GM21423 (cell line): Measurements from ENCODE around the gene TOPAZ1.

ENCODE experiments used
- ATAC-seq: cut with Tn5 transposase; IDR thresholded peaks from one replicate; pipeline ENCODE4 v1.9.1; 2021; ENCODE audit warnings: mild to moderate bottlenecking, moderate library complexity; ENCODE audit not compliant: unreplicated experiment

TOPAZ1 gene

GRCh38 chr3:44242721-44243120 is 1.0 kb downstream of the TOPAZ1 start:
- no peak for ATAC-seq

DNA sequence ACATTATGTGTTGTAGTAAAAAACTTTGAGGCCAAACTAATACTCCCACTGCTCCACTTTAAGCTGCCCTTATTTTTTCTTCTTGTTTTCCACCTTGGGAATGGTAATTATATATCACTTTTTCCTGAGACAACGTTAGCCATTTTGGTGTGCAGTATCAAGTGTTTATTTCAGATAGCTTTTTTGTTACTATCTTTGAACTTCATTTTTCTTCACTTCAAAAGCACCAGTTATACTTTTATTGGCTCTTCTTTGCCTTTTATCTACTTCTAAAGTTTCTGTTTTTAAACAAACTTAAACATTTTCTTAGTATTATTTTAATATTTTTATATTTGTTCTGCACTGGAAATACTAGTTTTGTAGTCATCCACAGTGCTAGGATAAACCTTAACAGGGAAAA is 6.5 kb downstream of the TOPAZ1 start:
- no peak for ATAC-seq

DNA sequence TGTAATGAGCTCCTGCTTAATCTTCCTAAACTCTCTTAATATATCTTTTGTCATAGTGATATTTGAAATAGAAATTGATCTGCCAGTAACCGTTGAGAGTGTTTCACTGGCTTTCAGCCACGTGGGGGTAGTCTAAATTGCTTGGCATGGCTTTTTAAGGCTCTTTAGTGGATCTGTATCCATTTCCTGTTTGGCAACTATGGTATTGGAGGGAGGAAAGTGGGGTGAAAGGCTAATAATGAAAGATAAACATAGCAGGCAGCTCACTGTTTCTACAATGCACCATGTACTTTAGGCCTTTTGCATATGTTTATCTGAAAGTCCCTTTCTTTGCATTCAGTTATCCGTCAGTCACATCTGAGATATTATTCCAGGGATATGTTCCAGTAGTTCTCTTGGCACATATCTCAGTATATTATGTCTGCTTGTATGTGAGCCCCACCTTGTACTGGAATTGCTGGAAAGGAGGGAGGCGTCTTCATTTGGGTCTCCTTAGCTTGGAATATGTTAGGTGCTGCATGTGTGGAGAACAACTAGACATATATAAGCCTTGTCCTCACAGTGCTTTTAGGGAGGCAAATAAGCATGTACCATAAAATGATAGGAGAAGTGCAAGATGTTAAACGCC is 10.8 kb downstream of the TOPAZ1 start:
- no peak for ATAC-seq

DNA sequence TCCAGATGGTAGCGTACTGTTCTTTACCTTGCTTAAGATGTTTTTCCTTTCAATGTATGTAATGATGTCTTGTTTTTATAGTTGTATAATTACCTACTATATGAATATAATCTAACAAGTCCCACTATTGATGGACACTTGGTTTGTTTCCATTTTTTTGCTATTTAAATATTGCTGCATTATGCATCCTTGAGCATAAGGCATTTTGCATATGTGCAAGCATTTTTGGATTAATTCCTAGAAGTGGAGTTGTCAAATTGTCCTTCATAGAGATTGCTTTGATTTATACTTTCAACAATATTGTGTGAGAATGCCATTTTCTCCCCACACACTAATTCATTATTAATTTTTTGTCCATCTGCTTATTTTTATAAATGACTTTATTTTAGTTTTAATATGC is 17.7 kb downstream of the TOPAZ1 start:
- ATAC-seq, result no peak

- ATAC-seq, result no peak
Measured at GRCh38 chr3:44264146-44264545, 22.5 kb downstream of the TOPAZ1 start.

GRCh38 chr3:44265815-44266214 is 24.1 kb downstream of the TOPAZ1 start:
- ATAC-seq, result no peak

DNA sequence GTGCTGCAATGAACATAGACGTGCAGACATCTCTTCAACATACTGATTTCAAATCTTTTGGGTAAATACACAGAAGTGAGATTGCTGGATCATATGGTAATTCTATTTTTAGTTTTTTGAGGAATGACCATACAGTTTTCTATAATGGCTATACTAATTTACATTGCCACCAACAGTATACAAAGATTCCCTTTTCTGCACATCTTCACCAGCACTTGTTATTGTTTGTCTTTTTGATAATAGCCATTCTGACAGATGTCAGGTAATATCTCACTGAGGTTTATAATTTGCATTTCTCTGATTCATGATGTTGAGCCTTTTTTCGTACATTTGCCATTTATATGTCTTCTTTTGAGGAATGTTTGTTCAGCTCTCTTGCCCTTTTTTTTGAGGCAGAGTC is 30.5 kb downstream of the TOPAZ1 start:
- no peak for ATAC-seq

DNA sequence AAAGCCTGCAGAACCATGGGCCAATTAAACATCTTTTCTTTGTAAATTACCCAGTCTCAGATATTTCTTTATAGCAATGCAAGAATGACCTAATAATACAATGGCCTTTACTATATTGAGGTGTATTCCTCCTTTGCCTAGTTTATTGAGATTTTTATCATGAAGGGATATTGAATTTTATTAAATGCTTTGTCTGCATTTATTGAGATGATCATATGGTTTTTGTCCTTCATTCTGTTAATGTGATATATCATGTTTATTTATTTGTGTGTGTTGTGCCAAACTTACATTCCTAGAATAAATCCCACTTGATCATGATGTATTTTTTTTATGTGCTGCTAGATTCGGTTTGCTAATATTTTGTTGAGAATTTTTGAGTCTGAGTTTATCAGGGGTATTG is 36.2 kb downstream of the TOPAZ1 start:
- ATAC-seq, result no peak

DNA sequence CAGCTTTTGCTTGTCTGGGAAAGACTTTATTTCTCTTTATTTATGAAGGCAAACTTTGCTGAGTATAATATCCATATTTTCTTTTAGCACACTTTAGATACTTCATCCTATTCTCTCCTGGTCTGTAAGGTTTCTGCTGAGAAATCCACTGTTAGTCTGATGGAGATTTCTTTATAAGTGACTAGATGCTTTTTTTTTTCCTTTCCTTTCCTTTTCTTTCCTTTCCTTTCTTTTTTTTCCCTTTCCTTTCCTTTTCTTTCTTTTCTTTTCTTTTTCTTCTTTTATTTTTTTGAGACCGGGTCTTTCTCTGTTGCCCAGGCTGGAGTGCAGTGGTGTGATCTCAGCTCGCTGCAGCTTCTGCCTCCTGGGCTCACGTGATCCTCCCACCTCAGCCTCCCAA is 38.4 kb downstream of the TOPAZ1 start:
- no peak for ATAC-seq

- ATAC-seq, result no peak
Measured at GRCh38 chr3:44280631-44281030, 38.9 kb downstream of the TOPAZ1 start.

DNA sequence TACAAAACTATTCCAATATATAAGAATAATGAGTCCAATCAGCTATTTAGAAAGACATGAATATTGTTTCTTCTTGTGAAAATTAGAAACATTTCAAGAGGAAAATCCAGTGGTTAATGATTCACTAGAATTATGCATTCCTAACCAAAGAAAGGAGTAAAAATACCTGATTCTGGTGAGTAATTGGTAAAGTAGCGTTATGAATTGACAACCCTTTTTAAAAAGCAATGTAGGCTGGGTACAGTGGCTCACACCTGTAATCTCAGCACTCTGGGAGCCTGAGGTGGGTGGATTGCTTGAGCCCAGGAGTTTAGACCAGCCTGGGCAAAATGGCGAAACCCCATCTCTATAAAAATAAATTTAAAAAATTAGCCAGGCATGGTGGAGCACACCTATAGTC is 43.3 kb downstream of the TOPAZ1 start:
- ATAC-seq, result no peak

DNA sequence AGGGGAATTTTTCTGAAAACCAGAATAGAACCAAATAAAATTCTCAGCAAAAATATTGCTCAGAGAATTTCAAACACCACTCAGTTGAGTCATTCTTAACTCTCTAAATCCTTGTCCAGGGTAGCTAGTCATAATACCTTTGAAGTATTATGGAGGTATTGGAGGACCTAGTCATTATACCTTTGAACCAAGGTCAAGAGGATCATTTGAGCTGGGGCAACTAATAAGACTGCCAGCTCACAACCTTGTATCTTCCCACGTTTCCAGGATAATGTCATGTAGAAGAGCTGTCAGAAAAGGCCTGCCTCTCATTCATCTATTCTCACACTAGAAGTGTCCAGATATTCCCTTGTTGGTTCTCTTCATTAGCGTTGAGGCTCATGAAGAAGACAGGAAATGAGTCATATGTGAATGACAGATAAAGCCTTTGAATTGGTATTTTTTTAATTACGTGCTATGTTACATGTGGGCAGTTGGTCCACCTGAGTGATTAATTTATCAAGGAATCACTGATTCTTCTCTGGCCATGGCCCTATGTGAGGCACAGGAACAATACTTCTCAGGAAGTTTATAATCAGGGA is 48.3 kb downstream of the TOPAZ1 start:
- no peak for ATAC-seq

DNA sequence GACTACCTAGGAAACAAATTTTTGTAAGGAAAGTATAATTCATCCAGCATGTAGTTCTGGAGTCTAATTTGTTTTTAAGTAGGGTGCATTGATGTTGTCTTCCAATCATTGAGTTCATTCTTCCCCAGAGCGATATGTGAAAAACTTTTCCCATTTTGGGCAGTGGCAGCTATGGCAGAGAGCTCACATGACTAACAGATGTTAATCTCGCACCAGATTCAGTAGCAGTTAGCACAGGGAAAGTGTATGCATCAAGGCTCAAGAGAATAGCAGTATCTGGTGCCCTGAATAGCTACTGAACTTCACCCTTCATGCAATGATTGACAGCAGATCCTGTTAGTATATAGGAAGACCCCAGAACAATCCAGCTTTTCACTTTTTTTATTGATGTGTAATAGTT is 50.6 kb downstream of the TOPAZ1 start:
- no peak for ATAC-seq

GRCh38 chr3:44292947-44293346 is 51.3 kb downstream of the TOPAZ1 start:
- ATAC-seq, result no peak

GRCh38 chr3:44297255-44297654 is 55.6 kb downstream of the TOPAZ1 start:
- no peak for ATAC-seq

- ATAC-seq, result no peak
Measured at GRCh38 chr3:44301746-44302145, 60.1 kb downstream of the TOPAZ1 start.

- no peak for ATAC-seq
Measured at GRCh38 chr3:44309500-44309899, 67.8 kb downstream of the TOPAZ1 start.

- ATAC-seq, result no peak
Measured at GRCh38 chr3:44318891-44319311, 77.2 kb downstream of the TOPAZ1 start.

DNA sequence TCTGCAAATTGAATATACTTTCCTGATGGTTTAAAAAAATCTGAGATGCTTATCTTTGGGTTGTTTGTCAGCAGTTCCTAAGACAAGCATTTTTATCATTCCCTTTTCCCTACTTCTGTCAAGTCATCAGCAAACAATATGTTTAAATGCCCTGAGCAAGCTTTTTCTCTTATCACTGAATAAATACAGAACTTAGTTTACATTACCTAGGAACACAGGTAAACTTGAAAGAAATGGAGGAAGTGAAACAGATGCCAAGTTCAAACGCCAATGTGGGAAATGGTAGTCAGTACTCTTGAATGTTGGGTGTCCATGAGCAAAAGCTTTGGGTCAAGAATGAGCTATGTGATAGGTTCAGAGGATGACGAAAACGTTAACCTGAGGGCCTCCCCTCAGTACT is 79.6 kb downstream of the TOPAZ1 start:
- ATAC-seq, result no peak

DNA sequence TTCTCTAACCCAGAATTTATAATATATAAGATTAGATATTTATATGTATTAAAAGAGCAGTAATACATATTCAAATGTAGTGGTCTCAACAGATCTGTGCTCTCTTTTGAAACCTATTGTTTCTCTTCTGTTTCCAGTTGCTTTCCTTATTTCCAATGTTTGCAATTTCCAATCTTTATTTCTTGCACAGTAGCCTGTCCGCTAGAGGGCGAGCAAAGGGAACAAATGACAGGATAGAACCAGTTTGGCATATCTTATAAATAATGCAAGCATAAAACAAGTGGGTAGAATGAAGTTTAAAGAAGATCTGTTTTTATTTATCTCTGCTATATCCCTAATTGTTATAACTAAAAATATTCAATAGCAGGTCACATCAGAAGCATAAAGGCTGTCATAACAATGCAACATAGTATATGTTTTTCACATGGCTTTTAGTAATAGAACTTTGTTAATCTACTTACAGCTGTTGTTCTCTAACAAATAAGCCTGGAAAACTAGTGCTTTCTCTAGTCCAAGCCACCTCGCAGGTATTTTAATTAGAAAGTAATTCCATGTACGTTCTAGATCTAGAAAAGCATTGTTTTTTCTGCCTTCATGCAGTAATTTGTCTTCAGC is 81.8 kb downstream of the TOPAZ1 start:
- ATAC-seq, result no peak

GRCh38 chr3:44324584-44324983 is 82.9 kb downstream of the TOPAZ1 start:
- ATAC-seq, result no peak

DNA sequence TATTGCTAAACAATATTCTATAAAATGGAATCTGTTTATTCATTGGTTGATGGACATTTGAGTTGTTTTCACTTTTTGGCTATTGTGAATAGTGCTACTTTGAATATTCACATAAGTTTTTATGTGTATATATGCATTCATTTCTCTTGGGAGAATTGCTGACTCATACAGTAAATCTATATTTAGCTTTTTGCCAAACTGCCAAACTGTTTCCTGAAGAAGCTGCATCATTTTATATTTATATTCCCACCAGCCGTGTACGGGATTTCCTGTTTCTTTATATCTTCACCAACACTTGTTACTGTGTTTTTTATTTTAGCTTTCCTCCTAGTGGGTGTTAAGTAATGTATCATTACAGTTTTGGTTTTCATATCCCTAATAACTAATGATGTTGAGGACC is 84.3 kb downstream of the TOPAZ1 start:
- ATAC-seq, result no peak

DNA sequence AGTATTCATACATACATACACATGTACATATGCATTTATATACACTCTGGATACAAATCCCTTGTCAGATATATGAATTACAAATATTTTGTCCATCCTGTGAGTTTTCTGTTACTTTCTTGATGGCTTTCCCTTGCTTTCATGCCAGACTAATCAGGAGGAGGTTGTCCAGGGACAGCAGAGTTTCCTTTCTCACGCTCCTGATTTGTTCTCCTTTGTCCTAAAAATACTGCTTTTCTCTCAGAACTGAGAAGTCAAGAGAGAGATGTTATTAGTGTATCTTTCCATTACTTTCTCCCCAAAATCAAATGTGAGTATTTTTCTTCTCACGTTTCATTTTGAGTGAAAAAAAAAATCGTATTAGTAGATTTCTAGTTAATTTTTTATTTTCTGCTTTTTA is 84.8 kb downstream of the TOPAZ1 start:
- ATAC-seq, result no peak
